GM13977 (cell line): Measurements from ENCODE around the gene CGB8.
"Not testable (repeated sequence)": the region's sequence is repeated elsewhere in the genome, so short reads cannot be mapped to it uniquely, and the experiment has no call there.

Source experiments
- DNase-seq: peaks from one replicate; pipeline ENCODE4 v3.0.0; 2012; ENCODE audit warnings: low spot score
- CTCF ChIP-seq: IDR thresholded peaks from 2 replicates; pipeline ENCODE4 v1.5.1; 2012; ENCODE audit warnings: mild to moderate bottlenecking, control low read depth; ENCODE audit not compliant: insufficient read depth; ENCODE audit errors: extremely low read depth, missing control alignments
- in situ Hi-C: fragments of 300-500 bp; cut with MboI; formaldehyde crosslinking; loops from one replicate; pipeline ENCODE4 v1.12.0; 2022; ENCODE audit warnings: low sequenced_read_pairs, low pct_unique_long_range_greater_than_20kb, mixed read lengths, inconsistent platforms; ENCODE audit not compliant: unreplicated experiment

The CGB8 gene

GRCh38 chr19:49036815-49037214 is 12.1 kb downstream of the CGB8 start, which contains the start of gene CGB1:
CGB1 (minus strand) TSS chr19:49036895; CDS start chr19:49036711, 184 bp downstream.
- DNase-seq, in situ Hi-C loops: not testable (repeated sequence)
- TF ChIP-seq CTCF: peak; percentile 40

GRCh38 chr19:49031642-49032301 is 17.1 kb downstream of the CGB8 start, which contains the start of gene CGB2:
CGB2 (plus strand) TSS chr19:49031890; CDS start chr19:49032096, 206 bp downstream.
- in situ Hi-C loops: not testable (repeated sequence)

GRCh38 chr19:49030323-49030722 is 18.6 kb downstream of the CGB8 start:
- in situ Hi-C loops, DNase-seq: not testable (repeated sequence)

More at GRCh38 chr19:49031642-49032301, 17.1 kb downstream of the CGB8 start, which contains the start of gene CGB2:
- peak; percentile 64 for DNase-seq
- TF ChIP-seq CTCF: peak; percentile 44

DNA sequence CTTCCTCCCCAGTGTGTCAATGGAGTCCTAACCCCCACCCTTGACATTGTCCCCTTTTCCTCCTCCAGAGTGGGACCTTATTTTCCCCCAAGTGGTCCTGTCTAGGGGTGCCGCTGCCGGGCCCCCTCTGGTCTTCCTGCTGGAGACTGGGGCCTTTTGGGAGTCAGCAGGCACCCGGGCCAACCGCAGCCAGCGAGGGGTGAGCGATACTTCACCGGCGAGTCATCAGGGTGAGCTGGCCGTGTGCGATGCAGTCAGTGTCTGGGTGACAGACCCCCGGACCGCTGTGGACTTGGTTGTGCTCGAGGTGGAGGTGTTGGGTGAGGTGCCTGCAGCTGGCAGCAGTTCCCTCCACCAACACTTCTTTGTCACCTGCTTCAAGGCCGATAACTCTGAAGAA is 19.2 kb downstream of the CGB8 start:
- DNase-seq, in situ Hi-C loops: not testable (repeated sequence)

GRCh38 chr19:49028686-49029085 is 20.2 kb downstream of the CGB8 start:
- in situ Hi-C loops, DNase-seq: not testable (repeated sequence)

DNA sequence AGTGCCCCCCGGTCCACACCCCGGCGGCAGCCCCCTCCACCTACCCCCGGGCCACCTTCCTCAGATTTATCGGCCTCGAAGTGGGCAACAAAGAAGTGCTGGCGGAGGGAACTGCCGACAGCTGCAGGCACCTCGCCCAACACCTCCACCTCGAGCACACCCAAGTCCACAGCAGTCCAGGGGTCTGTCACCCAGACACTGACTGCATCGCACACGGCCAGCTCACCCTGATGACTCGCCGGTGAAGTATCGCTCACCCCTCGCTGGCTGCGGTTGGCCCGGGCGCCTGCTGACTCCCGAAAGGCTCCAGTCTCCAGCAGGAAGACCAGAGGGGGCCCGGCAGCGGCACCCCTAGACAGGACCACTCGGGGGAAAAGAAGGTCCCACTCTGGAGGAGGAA is 23.3 kb downstream of the CGB8 start:
- in situ Hi-C loops: not testable (repeated sequence)

DNA sequence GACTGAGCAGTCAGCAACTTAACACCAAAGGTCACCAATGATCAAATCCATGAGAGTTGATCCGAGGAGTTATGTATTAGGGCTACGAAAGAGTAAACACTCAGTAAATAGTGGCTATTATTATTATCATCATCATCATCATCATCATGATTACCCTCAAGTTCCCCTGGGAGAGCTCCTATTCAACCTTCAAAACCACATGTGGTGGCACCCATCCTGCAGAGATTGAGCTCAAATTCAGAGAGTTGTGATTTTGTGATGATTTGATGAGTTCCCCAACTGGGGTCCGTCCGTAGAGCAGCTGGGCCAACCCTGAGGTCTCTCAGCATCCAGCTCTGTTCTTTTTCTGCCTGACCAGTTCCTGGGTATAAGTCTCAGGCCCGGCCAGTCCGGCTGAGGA is 23.8 kb downstream of the CGB8 start:
- in situ Hi-C loops, DNase-seq: not testable (repeated sequence)

More for the DNA sequence above, 23.3 kb downstream of the CGB8 start:
- not testable (repeated sequence) for DNase-seq

GRCh38 chr19:49024233-49024632 is 24.7 kb downstream of the CGB8 start, which contains the start of gene CGB3:
CGB3 (minus strand) TSS chr19:49024333; CDS start chr19:49023971, 362 bp downstream.
- in situ Hi-C loops: not testable (repeated sequence)

GRCh38 chr19:49022116-49022515 is 26.8 kb downstream of the CGB8 start:
- TF ChIP-seq CTCF: no peak
- no peak for DNase-seq

More at GRCh38 chr19:49024233-49024632, 24.7 kb downstream of the CGB8 start, which contains the start of gene CGB3:
- not testable (repeated sequence) for DNase-seq

More at GRCh38 chr19:49022116-49022515, 26.8 kb downstream of the CGB8 start:
- in situ Hi-C loops: no loop called here
